ENCODE results near the gene PSMF1. TPM values are rescaled to one million over a fixed set of nuclear protein-coding genes. Genes with fewer than 3 reads are reported as not detected.

Gene PSMF1
- total and polyA plus RNA-seq, 2 of the 13 experiments (the other 11 are each of a cell fraction or from before 2014, with no cell fraction given), result 82.5 to 86.0 TPM

GRCh38 chr20:1107176-1107575 is 11.2 kb upstream of the PSMF1 start:
- H3K79me2 ChIP-seq (ENCODE audit: insufficient read depth, low read length), result no peaks in the 10 kb centered on the region
- POLR2A ChIA-PET, result no interaction called here
- H3K4me2 ChIP-seq (ENCODE audit: low read depth, low read length), result no peak overlapping the region
- WGBS (ENCODE audit: low lambda C conversion rate), result 2% methylated on average over 3 of the region's 3 CpGs
- no peaks in the 10 kb centered on the region for H4K20me1 ChIP-seq (ENCODE audit: insufficient read depth, low read length)
- no peak for ATAC-seq
- BruUV-seq (replicated peaks), result no TSS peak
- no peak for DNase-seq (ENCODE audit: low spot score)
- TF ChIP-seq MYPOP (CRISPR knock-in tag; IDR thresholded peaks at IDR 0.05), result no peak
- no peak for TF ChIP-seq CREBL2 (CRISPR knock-in tag; IDR thresholded peaks at IDR 0.05; ENCODE audit: borderline replicate concordance)
- TF ChIP-seq CEBPB (IDR thresholded peaks at IDR 0.05; ENCODE audit: borderline replicate concordance, low read depth, low read length), result peak; percentile 85
- no peak for TF ChIP-seq ZNF446 (CRISPR knock-in tag; IDR thresholded peaks at IDR 0.05)
- TF ChIP-seq ARNTL (CRISPR knock-in tag; IDR thresholded peaks at IDR 0.05), result no peak
- TF ChIP-seq GMEB1 (CRISPR knock-in tag; IDR thresholded peaks at IDR 0.05; ENCODE audit: borderline replicate concordance), result no peak
- no peak for TF ChIP-seq ZNF589 (CRISPR knock-in tag; conservative IDR thresholded peaks at IDR 0.05)
- no peak for TF ChIP-seq NFKB2 (CRISPR knock-in tag; IDR thresholded peaks at IDR 0.05; ENCODE audit: borderline replicate concordance)
- peak; percentile 59 for TF ChIP-seq CEBPG (CRISPR knock-in tag; IDR thresholded peaks at IDR 0.05)
- no peak for TF ChIP-seq MED13 (CRISPR knock-in tag; IDR thresholded peaks at IDR 0.05)
- no peak for TF ChIP-seq SALL2 (CRISPR knock-in tag; IDR thresholded peaks at IDR 0.05)
- H3K9me3 ChIP-seq (ENCODE audit: low read length), result no peaks in the 10 kb centered on the region
- no peak for FAIRE-seq
- H3K9ac ChIP-seq (ENCODE audit: insufficient read depth, low read depth, low read length), result no peak overlapping the region
- H3K36me3 ChIP-seq (replicated peaks in 1 of 2; ENCODE audit: control insufficient read depth in 1 of 2, insufficient read depth in 2 of 2, low read length in 2 of 2), result no peaks in the 10 kb centered on the region
- H3K27me3 ChIP-seq (ENCODE audit: control insufficient read depth in 1 of 2, insufficient read depth in 2 of 2, low read length in 2 of 2), result no peaks in the 10 kb centered on the region
- H3K4me3 ChIP-seq (replicated peaks in 1 of 3; ENCODE audit: insufficient read depth in 1 of 3, low read depth in 2 of 3, low read length in 3 of 3), result no peak overlapping the region
- no peaks in the 10 kb centered on the region for H3K4me1 ChIP-seq (ENCODE audit: insufficient read depth, low read length)
- CTCF ChIA-PET (ENCODE audit: low intra/inter-chr PET ratio, low total read pairs), result interaction anchor here (2.4 kb wide), 1 partner anchor 106 kb away, joined by 17 read pairs; no protein-coding TSS in a partner anchor
- in situ Hi-C loops (cut with HindIII; ENCODE audit: extremely low pct_ligation_motif_present, low pct_unique_long_range_greater_than_20kb), result loop anchor here (10.0 kb wide), 1 partner anchor 292 kb away; no protein-coding TSS in a partner anchor
- no peak overlapping the region for H3K27ac ChIP-seq (ENCODE audit: extremely low read length, insufficient read depth, low read length)
- H2AFZ ChIP-seq (ENCODE audit: low read length), result no peak overlapping the region
- intact Hi-C loops (cut with micrococcal nuclease; ENCODE audit: unreplicated experiment), result loop anchor here (5.0 kb wide), 1 partner anchor 290 kb away; no protein-coding TSS in a partner anchor
